Activated T-helper 2 cell treated with anti-CD3 and anti-CD28 coated beads, Interferon-gamma antibody, Interleukin-2, Interleukin-4, amounts not matched to agents 10 μg/mL and 5 μg/mL and 100 μg/mL, durations not matched to agents 14 hours and 24 hours and 36 hours (primary cell): ENCODE results near the gene CCNJ. TPM values are rescaled to one million over a fixed set of nuclear protein-coding genes. Genes with fewer than 3 reads are reported as not detected.

ENCODE experiments used
- DNase-seq: peaks from one replicate; pipeline ENCODE4 v3.0.0; 2021; ENCODE audit warnings: low spot score
- H3K27ac Mint-ChIP-seq: one replicate; pipeline ENCODE4 v1.8.0; 2021; ENCODE audit warnings: mixed read lengths
- H3K27me3 Mint-ChIP-seq: one replicate; pipeline ENCODE4 v1.8.0; 2021; ENCODE audit warnings: low read depth, mixed read lengths
- H3K36me3 Mint-ChIP-seq: one replicate; pipeline ENCODE4 v1.8.0; 2021; ENCODE audit warnings: low read depth, mixed read lengths
- H3K4me1 Mint-ChIP-seq: one replicate; pipeline ENCODE4 v1.8.0; 2021; ENCODE audit warnings: low read depth, mixed read lengths
- H3K4me3 Mint-ChIP-seq: one replicate; pipeline ENCODE4 v1.8.0; 2021; ENCODE audit warnings: low read depth, mild to moderate bottlenecking, moderate library complexity, mixed read lengths
- H3K9me3 Mint-ChIP-seq: one replicate; pipeline ENCODE4 v1.8.0; 2021; ENCODE audit warnings: mixed read lengths
- intact Hi-C: fragments of 100-400 bp; cut with micrococcal nuclease; formaldehyde crosslinking; loops from one replicate; pipeline ENCODE4 v1.15.1; 2023
- total RNA-seq: library from RNA; stranded (reverse); gene quantifications from 2 replicates; pipeline ENCODE4 v1.2.3, GENCODE V29; 2022

CCNJ gene
- total RNA-seq, 1 donor from 2014 or later = 8.3 TPM

DNA sequence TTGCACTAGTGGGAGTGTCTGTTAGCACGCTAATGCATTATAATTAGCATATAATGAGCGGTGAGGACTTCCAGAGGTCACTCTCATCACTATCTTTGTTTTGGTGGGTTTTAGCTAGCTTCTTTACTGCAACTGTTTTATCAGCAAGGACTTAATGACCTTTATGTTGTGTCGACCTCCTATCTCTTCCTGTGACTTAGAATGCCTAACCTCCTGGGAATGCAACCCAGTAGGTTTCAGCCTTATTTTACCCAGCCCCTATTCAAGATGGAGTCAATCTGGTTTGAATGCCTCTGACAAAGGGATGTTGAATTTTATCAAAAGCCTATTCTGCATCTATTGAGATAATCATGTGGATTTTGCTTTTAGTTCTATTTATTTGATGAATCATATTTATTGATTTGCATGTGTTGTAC, 64.2 kb downstream of the CCNJ start:
- Mint-ChIP-seq H3K27ac (no peak overlapping the region), H3K27me3 (peaks cover 64% of the 10 kb centered on the region), H3K36me3 (no peaks in the 10 kb centered on the region), H3K4me3 (no peak overlapping the region), H3K4me1 (peaks cover 7% of the 10 kb centered on the region), H3K9me3 (peaks cover 12% of the 10 kb centered on the region)
- intact Hi-C loops = no loop called here
- no peak for DNase-seq

Other genes with a start within 250 kb of the CCNJ start
- gene CC2D2B, start 135.6 kb upstream of the CCNJ start, total RNA-seq = 0.18 and 0.75 TPM in 2 replicates
- 16.0 and 18.0 TPM in 2 replicates for gene ZNF518A, start 86.7 kb downstream of the CCNJ start, total RNA-seq
- gene BLNK, start 228.0 kb downstream of the CCNJ start, total RNA-seq = not detected in 2 replicates